ENCODE data around the gene RNF115. TPM values are rescaled to one million over a fixed set of nuclear protein-coding genes. Genes with fewer than 3 reads are reported as not detected.
"Not testable (repeated sequence)": the region's sequence is repeated elsewhere in the genome, so short reads cannot be mapped to it uniquely, and the experiment has no call there.

The RNF115 gene
- total RNA-seq, 6 experiments from 2014 or later = 5.3 to 10.3 (median 8.0) TPM

DNA sequence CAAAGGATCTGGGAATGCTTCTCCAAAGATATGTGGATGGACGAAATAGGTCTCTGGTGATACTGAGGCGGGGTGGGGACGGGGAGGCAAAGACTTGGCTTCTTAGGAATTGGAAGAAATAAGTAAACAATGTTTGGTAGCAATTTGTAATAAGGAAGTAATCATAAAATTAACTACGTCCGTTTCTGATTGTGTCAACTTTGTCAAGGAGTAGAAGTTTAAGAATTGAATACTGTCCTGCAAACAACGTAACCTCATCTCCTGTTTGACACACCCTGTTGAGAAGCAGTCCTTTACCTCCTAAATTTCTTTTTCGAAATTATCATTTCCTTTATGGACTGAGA lies 576 bp upstream of the RNF115 start:
- TF ChIP-seq, protein P1, sequence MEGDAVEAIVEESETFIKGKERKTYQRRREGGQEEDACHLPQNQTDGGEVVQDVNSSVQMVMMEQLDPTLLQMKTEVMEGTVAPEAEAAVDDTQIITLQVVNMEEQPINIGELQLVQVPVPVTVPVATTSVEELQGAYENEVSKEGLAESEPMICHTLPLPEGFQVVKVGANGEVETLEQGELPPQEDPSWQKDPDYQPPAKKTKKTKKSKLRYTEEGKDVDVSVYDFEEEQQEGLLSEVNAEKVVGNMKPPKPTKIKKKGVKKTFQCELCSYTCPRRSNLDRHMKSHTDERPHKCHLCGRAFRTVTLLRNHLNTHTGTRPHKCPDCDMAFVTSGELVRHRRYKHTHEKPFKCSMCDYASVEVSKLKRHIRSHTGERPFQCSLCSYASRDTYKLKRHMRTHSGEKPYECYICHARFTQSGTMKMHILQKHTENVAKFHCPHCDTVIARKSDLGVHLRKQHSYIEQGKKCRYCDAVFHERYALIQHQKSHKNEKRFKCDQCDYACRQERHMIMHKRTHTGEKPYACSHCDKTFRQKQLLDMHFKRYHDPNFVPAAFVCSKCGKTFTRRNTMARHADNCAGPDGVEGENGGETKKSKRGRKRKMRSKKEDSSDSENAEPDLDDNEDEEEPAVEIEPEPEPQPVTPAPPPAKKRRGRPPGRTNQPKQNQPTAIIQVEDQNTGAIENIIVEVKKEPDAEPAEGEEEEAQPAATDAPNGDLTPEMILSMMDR (IDR thresholded peaks at IDR 0.05) = no peak
- TF ChIP-seq POLR2A (IDR thresholded peaks at IDR 0.05) = no peak
- Histone ChIP-seq H3K4me1 (peaks cover 0 to 11% (median 5%) of the 10 kb centered on the region in 4 donors), H3K27ac (peak overlapping the region; percentile 93 to 95 (median 93)), H3K4me3 (peak overlapping the region; percentile 57 to 96 (median 75)), H3K27me3 (no peaks in the 10 kb centered on the region), H3K9me3 (no peaks in the 10 kb centered on the region), H3K36me3 (peaks cover 0 to 39% (median 17%) of the 10 kb centered on the region in 4 donors)
- no peak for DNase-seq
- intact Hi-C loops (cut with DNase I) = no loop called here
- no peak for ATAC-seq
- WGBS (ENCODE audit: insufficient coverage, low coverage, low lambda C conversion rate, missing lambda C conversion rate) = 0% methylated on average over 7 of the region's 7 CpGs

DNA sequence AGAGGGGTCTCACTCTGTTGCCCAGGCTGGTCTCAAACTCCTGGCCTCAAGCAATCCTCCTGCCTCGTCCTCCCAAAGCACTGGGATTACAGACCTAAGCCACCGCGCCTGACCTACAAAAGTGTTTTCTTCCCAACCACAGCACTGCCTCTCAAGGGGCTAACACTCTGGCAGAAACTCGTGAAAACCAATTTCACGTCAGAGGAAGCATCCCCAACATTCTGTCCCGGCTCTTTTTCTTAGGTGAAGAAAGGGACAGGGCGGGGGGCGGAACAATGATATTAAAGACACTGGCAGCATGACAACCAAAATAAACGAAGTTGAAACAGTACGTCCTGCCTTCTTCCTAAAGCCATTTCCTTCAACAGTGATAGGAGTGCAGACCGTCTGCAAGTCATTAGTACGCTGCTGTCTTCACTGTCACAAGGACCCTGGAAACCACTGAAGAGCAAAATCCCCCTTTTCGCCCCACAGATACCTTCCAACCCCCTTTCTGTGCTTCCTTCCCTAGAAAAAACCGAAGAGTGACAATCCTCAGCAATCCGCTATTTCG lies 1.0 kb downstream of the RNF115 start:
- Histone ChIP-seq H3K36me3 (peaks cover 0 to 23% (median 8%) of the 10 kb centered on the region in 4 donors), H3K4me1 (peaks cover 0 to 11% (median 5%) of the 10 kb centered on the region in 4 donors)
- H3K27ac ChIP-seq; H3K27me3 ChIP-seq; H3K9me3 ChIP-seq; intact Hi-C loops (cut with DNase I); DNase-seq; H3K4me3 ChIP-seq: not testable (repeated sequence)
- whole genome bisulfite sequencing (ENCODE audit: insufficient coverage, low coverage, low lambda C conversion rate, missing lambda C conversion rate) = no CpG with 5 or more reads among the region's 16 CpGs
- ATAC-seq = peak in 1 of 4 donors; percentile 16

DNA sequence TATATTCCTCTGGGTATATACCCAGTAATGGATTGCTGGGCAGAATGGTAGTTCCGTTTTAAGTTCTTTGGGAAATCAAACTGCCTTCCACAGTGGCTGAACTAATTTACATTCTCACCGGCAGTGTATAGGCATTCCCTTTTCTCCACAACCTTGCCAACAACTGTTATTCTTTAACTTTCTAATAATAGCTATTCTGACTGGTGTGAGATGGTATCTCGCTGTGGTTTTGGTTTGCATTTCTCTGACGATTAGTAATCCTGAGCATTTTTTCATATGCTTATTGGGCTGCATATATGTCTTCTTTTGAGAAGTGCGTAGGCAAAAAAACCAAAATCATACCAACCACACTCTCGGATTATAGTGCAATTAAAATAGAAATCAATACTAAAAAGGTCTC lies 5.8 kb downstream of the RNF115 start:
- H3K9me3 ChIP-seq; H3K27me3 ChIP-seq; H3K4me1 ChIP-seq; H3K4me3 ChIP-seq; H3K27ac ChIP-seq; ATAC-seq; intact Hi-C loops (cut with DNase I); H3K36me3 ChIP-seq; DNase-seq: not testable (repeated sequence)
- 40% methylated on average over 1 of the region's 6 CpGs for WGBS (ENCODE audit: insufficient coverage, low coverage, low lambda C conversion rate, missing lambda C conversion rate)

DNA sequence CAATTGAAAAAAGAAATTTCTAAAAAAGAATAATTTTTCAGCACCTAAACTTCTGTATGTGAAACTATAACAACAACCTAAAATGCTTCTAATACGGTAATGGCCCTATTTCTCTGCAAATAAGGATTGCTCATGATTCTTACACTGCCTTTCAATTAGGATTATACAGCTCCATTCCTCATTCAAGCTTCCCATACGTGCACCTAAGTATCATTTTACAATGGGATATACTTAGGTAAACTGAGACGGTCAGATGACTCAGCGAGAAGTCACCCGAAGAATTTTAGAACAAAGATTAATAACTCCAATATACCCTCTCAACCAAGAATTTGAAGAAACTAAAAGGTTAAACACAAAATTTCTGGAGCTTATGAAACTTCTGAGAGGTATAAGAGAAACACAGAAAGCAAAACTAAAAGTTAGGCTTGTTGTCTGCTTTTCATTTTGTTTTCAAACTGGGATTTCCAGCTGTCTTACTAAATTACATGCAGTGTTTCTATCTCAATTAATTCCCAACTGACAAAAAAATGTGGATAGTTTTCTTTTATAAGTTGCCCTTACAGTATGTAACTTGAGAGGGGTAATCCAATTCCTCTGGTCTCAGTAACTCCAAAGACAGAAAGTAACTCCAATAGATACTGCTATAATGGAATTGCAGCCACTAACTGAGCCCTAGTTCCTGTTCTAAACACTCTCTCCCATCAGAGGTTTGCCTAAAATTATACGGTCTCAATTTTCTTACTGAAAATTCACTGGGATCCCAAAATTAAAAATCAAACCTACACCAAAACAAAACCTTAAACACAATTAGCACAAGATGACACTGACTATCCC lies 10.7 kb downstream of the RNF115 start:
- H3K4me3 ChIP-seq; intact Hi-C loops (cut with DNase I); H3K4me1 ChIP-seq; H3K9me3 ChIP-seq; H3K36me3 ChIP-seq; DNase-seq; H3K27me3 ChIP-seq; H3K27ac ChIP-seq; ATAC-seq: not testable (repeated sequence)
- 71% methylated on average over 6 of the region's 6 CpGs for WGBS (ENCODE audit: insufficient coverage, low coverage, low lambda C conversion rate, missing lambda C conversion rate)

DNA sequence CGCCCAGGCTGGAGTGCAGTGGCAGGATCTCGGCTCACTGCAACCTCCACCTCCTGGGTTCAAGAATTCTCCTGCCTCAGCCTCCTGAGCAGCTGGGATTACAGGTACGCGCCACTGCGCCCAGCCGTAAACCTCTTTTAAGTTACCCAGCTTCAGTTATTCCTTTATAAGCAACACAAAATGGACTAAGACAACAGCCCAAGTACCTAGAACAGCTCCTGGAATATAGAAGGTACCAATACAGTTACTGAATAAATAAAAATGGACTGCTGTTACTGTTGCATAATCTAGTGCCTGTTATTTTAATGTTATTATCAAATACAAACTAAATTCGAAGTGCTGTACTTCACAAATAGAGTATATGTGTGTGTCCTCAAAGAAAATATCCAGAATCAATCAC lies 17.1 kb downstream of the RNF115 start:
- intact Hi-C loops (cut with DNase I) = no loop called here
- ATAC-seq = no peak
- Histone ChIP-seq H3K4me3 (no peak overlapping the region), H3K36me3 (no peaks in the 10 kb centered on the region), H3K27me3 (no peaks in the 10 kb centered on the region), H3K4me1 (no peaks in the 10 kb centered on the region), H3K9me3 (no peaks in the 10 kb centered on the region), H3K27ac (no peak overlapping the region)
- no peak for DNase-seq
- 82% methylated on average over 7 of the region's 7 CpGs for WGBS (ENCODE audit: insufficient coverage, low coverage, low lambda C conversion rate, missing lambda C conversion rate)
- TF ChIP-seq, protein P1 (IDR thresholded peaks at IDR 0.05) = no peak
- TF ChIP-seq POLR2A (IDR thresholded peaks at IDR 0.05) = no peak

DNA sequence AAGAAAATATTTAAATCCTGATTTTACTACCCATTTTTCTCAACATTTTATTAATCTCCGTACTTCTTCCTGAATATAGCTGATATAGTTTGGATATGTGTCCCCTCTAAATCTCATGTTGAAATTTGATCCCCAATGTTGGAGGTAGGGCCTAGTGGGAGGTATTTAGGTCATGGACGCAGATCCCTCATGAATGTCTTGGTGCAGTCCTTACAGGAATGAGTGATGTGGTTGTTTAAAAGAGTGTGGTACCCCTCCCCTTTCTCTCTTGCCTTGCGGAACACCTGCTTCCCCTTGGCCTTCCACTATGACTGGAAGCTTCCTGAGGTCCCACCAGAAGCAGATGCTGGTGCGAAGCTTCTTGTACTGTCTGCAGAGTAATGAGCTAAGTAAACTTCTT lies 17.5 kb downstream of the RNF115 start:
- ATAC-seq (no peak), DNase-seq (no peak)
- Histone ChIP-seq H3K4me1 (no peaks in the 10 kb centered on the region), H3K27me3 (no peaks in the 10 kb centered on the region), H3K9me3 (no peaks in the 10 kb centered on the region), H3K4me3 (no peak overlapping the region), H3K36me3 (no peaks in the 10 kb centered on the region), H3K27ac (no peak overlapping the region)
- WGBS (ENCODE audit: insufficient coverage, low coverage, low lambda C conversion rate, missing lambda C conversion rate) = 94% methylated on average over 3 of the region's 4 CpGs
- TF ChIP-seq, protein P1 (IDR thresholded peaks at IDR 0.05) = no peak
- TF ChIP-seq POLR2A (IDR thresholded peaks at IDR 0.05) = no peak
- intact Hi-C loops (cut with DNase I) = no loop called here

Measured in right lobe of liver (tissue), 6 donors.